GM18517 (cell line): ENCODE results near the gene LAMTOR4.
"Not testable (repeated sequence)": the region's sequence is repeated elsewhere in the genome, so short reads cannot be mapped to it uniquely, and the experiment has no call there.

Source experiments
- ATAC-seq: cut with Tn5 transposase; IDR thresholded peaks from one replicate; pipeline ENCODE4 v1.9.1; 2021; ENCODE audit warnings: mild to moderate bottlenecking, moderate library complexity; ENCODE audit not compliant: unreplicated experiment

LAMTOR4 gene

GRCh38 chr7:100122067-100122466, 26.7 kb upstream of the LAMTOR4 start:
- ATAC-seq = no peak

DNA sequence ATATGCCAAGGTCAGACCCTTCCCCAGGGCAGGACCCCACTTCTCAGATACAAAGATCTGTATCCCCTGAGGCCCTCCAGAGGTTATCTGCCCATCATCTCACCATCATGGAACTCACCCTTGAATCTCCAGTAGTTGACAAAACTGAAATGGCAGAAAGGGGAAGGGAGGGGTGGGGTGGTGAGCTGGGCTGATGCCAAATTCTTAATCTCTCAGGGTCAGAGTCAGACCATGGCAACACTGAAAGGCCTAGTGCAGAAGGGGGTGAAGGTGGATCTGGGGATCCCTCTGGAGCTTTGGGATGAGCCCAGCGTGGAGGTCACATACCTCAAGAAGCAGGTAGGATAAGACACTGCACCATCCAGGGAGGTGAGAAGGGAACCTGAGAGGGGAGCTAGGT, 26.1 kb upstream of the LAMTOR4 start:
- no peak for ATAC-seq

DNA sequence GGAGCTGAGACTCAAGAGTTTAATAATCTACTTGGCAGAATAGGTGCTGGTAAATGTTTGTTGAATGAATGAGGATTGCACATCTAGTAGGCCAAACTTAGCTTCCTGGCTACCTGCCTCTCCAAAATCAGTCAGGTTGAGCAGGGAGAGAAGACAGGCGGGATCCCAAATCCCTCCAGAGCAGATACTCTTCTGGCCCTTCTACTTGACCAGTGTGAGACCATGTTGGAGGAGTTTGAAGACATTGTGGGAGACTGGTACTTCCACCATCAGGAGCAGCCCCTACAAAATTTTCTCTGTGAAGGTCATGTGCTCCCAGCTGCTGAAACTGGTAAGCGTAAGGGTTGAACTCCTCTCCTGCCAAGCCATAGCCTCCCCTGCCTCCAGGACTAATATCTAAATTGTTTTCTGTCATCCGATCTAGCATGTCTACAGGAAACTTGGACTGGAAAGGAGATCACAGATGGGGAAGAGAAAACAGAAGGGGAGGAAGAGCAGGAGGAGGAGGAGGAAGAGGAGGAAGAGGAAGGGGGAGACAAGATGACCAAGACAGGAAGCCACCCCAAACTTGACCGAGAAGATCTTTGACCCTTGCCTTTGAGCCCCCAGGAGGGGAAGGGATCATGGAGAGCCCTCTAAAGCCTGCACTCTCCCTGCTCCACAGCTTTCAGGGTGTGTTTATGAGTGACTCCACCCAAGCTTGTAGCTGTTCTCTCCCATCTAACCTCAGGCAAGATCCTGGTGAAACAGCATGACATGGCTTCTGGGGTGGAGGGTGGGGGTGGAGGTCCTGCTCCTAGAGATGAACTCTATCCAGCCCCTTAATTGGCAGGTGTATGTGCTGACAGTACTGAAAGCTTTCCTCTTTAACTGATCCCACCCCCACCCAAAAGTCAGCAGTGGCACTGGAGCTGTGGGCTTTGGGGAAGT, 24.2 kb upstream of the LAMTOR4 start:
- ATAC-seq = no peak

- ATAC-seq = peak; percentile 24
Observed at GRCh38 chr7:100126239-100126930, 22.3 kb upstream of the LAMTOR4 start.

DNA sequence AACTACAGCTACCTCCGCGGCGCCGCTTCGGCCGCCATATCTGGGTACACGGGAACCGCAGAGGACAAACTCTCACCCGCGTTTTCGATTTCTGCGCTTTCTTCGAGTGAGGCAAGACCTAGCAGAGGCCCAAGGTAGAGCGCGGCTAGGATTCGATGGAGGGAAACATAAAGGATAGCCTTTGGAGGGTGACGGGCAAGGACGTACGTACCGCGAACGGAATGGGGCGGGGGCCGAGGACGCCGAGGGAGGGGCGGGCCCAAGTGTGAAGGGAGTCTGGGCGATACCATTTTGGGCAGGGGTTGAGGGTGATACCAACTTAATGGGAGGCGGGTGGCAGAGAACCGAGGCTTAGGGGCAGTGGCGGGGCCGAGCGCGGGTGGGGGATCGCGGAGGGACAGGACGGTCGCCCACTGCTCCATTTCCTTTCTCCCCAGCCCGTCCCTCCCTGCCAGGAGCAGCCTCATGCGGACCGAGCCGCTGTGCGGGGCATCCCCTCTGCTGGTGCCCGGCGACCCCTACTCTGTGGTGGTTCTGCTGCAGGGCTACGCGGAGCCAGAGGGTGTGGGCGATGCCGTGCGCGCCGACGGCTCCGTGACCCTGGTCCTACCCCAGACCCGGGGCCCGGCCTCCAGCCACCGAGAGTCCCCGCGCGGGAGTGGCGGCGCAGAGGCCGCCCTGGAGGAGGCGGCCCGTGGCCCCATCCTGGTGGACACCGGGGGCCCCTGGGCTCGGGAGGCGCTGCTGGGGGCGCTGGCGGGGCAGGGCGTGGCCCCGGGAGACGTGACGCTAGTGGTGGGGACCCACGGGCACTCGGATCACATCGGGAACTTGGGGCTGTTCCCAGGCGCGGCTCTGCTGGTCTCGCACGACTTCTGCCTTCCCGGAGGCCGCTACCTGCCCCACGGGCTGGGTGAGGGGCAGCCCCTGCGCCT, 21.5 kb upstream of the LAMTOR4 start, which contains the start of gene MBLAC1:
TSS of gene MBLAC1 (plus strand) at position 37 of the 935 bp plus-strand sequence. CDS start at position 466, 429 bp downstream.
- peak; percentile 70 for ATAC-seq

DNA sequence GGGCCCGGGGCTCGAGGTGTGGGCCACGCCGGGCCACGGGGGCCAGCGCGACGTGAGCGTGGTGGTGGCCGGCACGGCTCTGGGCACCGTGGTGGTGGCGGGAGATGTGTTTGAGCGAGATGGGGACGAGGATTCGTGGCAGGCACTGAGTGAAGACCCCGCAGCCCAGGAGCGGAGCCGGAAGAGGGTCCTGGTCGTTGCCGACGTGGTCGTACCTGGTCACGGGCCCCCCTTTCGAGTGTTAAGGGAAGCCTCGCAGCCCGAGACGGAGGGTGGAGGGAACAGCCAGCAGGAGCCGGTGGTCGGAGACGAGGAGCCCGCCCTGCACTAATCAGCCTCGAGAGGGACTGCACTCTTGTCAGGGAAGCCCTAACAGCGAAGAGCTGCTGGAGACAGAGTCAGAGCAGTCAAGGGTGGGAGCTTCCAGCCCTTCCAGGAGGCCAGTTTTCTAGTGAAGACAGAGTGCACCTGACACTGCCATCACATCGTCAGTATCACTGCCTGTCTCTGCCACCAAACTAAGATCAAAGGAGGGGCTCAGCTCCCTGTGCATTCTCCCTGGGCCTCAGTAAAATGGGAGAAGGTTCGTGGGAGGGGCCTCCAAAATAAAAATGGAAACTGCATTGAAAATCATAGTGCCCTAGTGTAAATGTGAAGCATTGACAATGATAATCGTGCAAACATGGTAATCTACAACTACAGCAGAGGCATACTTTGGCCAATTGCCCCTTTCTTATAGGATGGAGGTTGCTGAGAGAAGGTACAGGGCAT, 20.7 kb upstream of the LAMTOR4 start:
- ATAC-seq = peak; percentile 8

DNA sequence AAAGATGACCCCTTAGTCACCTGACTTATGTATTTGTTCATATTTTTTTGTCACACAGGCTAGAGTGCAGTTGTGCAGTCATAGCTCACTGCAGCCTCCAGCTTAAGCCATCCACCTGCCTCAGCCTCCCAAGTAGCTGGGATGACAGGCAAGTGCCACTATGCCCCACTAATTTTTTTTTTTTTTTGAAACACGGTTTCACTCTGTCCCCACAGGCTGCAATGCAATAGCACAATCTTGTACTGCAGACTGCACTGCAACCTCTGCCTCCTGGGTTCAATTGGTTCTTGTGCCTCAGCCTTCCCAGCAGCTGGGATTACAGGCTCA, 20.1 kb upstream of the LAMTOR4 start:
- no peak for ATAC-seq

- not testable (repeated sequence) for ATAC-seq
Observed at GRCh38 chr7:100130220-100130607, 18.5 kb upstream of the LAMTOR4 start.

GRCh38 chr7:100130608-100131453, 17.9 kb upstream of the LAMTOR4 start:
- no peak for ATAC-seq

- ATAC-seq = no peak
Observed at GRCh38 chr7:100132126-100132525, 16.6 kb upstream of the LAMTOR4 start.

DNA sequence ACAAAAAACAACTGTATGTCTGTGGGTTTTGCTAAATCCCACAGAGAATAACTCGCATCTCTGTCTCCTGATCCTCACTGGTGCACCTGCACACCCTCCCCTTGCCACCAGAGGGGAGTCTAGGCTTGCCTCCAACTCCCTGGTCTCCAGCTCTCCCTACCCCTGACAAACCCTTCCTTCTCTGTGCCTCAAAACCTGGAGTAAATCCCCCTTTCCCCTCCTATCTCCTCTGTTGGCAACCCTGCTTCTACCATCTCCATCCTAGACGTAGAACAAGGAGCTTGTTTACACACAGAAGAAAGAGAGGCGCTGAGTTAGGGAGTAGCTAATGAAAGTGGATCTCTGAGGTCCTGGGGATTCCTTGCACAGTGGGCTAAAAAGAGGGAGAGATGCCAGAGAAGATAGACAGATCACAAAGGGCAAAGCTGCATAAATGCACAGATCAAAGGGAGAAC, 16.0 kb upstream of the LAMTOR4 start:
- ATAC-seq = peak; percentile 50

DNA sequence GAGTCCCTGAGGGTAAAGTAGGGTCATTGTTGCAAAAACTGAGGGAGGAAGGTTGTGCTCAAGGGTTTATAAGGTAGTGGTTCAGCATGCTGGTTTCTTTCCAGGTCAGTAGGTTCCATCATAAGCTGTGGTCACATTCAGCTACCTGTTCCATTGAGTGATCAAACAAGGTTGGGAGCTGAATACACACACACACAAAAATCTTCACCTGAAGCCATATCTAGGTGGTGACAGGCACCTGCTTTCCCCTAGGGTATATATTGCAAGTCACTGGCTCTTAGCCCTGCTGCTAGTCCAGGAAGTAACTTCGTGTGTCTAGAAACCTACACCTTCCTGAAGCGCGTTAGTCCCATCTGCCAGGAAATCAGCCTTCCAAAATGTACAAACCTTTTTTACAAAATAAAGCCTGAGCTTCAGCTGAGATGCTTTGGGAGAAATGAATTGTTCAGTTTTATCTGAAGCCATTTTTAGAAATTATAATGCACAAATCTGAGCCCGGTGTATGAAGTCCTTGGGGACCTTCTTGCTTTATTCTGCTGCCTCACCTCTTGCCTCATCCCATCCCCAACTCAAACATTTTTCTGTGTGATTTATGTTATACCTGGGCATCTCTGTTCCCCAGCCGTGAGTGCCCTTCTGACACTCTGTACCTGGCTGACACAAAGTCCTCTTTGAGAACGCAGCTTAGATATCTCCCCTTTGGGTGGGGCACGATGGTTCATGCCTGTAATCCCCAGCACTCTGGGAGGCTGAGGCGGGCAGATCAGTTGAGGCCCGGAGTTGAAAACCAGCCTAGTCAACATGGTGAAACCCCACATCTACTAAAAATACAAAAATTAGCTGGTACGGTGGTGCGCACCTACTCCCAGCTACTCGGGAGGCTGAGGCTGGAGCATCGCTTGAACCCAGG, 10.6 kb upstream of the LAMTOR4 start:
- no peak for ATAC-seq

- no peak for ATAC-seq
Observed at GRCh38 chr7:100141555-100141949, 7.2 kb upstream of the LAMTOR4 start.

- no peak for ATAC-seq
Observed at GRCh38 chr7:100142461-100142860, 6.3 kb upstream of the LAMTOR4 start.

DNA sequence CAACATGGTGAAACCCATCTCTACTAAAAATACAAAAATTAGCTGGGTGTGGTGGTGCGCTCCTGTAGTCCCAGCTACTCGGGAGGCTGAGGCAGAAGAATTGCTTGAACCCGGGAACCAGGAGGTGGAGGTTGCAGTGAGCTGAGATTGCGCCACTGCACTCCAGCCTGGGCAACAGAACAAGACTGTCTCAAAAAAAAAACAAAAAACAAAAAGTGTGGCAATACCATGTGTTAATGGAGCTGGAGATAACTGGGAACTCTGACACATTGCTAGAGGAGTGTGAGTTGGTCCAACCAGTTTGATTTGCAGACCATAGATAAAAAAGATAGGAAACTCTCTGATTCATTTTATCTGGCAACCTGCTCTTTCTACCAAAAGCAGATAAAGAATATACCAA, 2.4 kb upstream of the LAMTOR4 start:
- ATAC-seq = not testable (repeated sequence)

DNA sequence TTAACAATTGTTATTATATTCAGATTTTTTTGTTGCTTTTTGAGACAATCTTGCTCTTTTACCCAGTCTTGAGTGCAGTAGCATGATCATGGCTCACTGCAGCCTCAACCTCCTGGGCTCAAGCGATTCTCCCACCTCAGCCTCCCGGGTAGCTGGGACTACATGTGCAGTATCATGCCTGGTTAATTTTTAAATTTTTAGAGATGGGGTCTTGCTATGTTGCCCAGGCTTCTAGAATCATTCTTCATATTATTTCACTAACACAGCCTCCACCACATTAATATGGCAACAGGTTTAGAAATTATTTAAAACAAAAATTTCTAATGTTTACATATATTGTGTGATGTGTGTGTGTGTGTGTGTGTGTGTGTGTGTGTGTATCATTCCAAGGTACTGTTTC, 1.4 kb upstream of the LAMTOR4 start:
- ATAC-seq = no peak

- no peak for ATAC-seq
Observed at GRCh38 chr7:100148225-100148558, 526 bp upstream of the LAMTOR4 start.

DNA sequence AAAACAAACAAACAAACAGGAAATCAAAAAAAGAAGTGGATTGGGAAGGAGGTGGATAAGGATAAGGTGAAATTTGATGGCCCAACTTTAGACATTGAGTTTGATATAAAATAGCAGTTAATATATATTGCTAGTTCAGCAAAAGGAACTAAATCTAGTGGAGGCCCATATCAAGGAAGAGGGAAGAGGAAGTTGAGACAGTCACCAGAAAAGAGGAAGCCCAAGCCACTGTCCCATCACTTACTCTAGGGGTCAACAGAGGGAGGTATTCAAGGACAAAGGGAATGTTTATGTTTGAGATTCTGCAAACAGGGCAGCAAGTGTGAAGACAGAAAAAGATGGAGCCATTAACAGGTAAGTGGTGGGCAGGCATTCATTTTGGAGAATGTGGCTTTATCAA, 3.7 kb downstream of the LAMTOR4 start:
- ATAC-seq = no peak
